Esophagus squamous epithelium (tissue), 5 donors: ENCODE results near the gene LCN10. TPM values are rescaled to one million over a fixed set of nuclear protein-coding genes. Genes with fewer than 3 reads are reported as not detected.

Experiments
- DNase-seq: peaks from one replicate; lab custom pipeline; 2025; lab: John Stamatoyannopoulos, UW
- H3K27ac ChIP-seq, 4 donors: fragments of 200-600 bp; sonication (generic); one replicate each; pipeline ENCODE4 v1.5.1; 2016 to 2019; ENCODE audit warnings: mild to moderate bottlenecking in 1 of 4
- H3K27me3 ChIP-seq, 4 donors: fragments of 200-600 bp; sonication (generic); 1 replicate in 3 of 4; 2 replicates in 1 of 4; pipeline versions ENCODE4 v1.5.1 to v1.6.0; 2017 to 2021; ENCODE audit warnings: antibody characterized with exemption in 1 of 4
- H3K36me3 ChIP-seq, 3 donors: fragments of 200-600 bp; sonication (generic); one replicate each; pipeline ENCODE4 v1.5.1; 2016 to 2019
- H3K4me1 ChIP-seq, 3 donors: fragments of 200-600 bp; sonication (generic); one replicate each; pipeline ENCODE4 v1.5.1; 2017 to 2019
- H3K4me3 ChIP-seq, 4 donors: fragments of 200-600 bp; sonication (generic); 1 replicate in 3 of 4; 2 replicates in 1 of 4; pipeline ENCODE4 v1.5.1; 2016 to 2019; ENCODE audit warnings: mild to moderate bottlenecking in 2 of 4, moderate library complexity in 1 of 4
- H3K9me3 ChIP-seq, 3 donors: fragments of 200-600 bp; sonication (generic); one replicate each; pipeline ENCODE4 v1.5.1; 2016 to 2019
- POLR2A ChIP-seq, 4 donors: fragments of 450-650 bp; IDR thresholded peaks; one replicate each; pipeline ENCODE4 v1.6.1; 2017; ENCODE audit warnings: antibody characterized with exemption in 4 of 4, mild to moderate bottlenecking in 4 of 4, moderate library complexity in 3 of 4
- WGBS, 2 donors: methylation state at CpG; one replicate each; pipeline ENCODE4 v1.1.5; 2018; 5-methylcytosine and 5-hydroxymethylcytosine counted together
- intact Hi-C: fragments of 100-400 bp; cut with DNase I; formaldehyde crosslinking; loops from one replicate; pipeline ENCODE4 v1.15.0; 2022
- total RNA-seq, 4 donors: library from RNA; depleted of rRNA; stranded (reverse); fragments of >200 nt; gene quantifications; one replicate each; pipeline ENCODE4 v1.1.0, GENCODE V29; 2016
- TF ChIP-seq, protein P1 (sequence below), 6 experiments: fragments of 450-650 bp in 4 of 6; fragments of 200-600 bp in 2 of 6; sonication (generic) in 2 of 6; IDR thresholded peaks; one replicate each; pipeline ENCODE4 v1.5.1; 2016 to 2019; ENCODE audit warnings: antibody characterized with exemption in 6 of 6, mild to moderate bottlenecking in 4 of 6, moderate library complexity in 4 of 6
- donor health status: DM: yes; HTN: yes; CAD: no.

The LCN10 gene
- total RNA-seq, 4 donors from 2014 or later: 0.64 to 3.8 (median 2.2) TPM

DNA sequence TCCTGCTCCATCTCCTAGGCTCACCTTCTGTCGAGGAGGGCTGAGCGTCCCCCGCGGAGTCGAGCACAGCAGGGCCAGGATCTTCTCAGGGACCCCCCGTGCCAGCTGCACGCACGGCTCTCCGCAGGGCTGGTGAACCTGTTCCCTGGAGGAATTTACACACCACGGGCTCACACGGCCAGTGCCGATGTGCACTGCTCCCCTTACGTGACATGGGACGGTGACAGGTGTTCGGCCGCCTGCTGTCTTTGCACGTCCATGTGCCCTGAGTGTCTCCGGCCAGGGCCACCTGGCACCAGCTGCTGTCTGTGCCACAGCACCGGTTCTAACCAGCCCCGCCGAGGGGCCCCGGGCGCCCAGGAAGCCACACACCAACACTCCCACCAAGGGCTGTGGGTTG is 46.8 kb downstream of the LCN10 start:
- no peak overlapping the region for H3K27ac ChIP-seq
- no peaks in the 10 kb centered on the region for H3K9me3 ChIP-seq
- H3K36me3 ChIP-seq: no peaks in the 10 kb centered on the region
- WGBS, 2 donors: 80% methylated on average over 9 of the region's 23 CpGs; no CpG with 5 or more reads in 1 of the 2 donors
- peaks cover 0 to 48% (median 1%) of the 10 kb centered on the region in 4 donors for H3K27me3 ChIP-seq
- TF ChIP-seq, protein P1, sequence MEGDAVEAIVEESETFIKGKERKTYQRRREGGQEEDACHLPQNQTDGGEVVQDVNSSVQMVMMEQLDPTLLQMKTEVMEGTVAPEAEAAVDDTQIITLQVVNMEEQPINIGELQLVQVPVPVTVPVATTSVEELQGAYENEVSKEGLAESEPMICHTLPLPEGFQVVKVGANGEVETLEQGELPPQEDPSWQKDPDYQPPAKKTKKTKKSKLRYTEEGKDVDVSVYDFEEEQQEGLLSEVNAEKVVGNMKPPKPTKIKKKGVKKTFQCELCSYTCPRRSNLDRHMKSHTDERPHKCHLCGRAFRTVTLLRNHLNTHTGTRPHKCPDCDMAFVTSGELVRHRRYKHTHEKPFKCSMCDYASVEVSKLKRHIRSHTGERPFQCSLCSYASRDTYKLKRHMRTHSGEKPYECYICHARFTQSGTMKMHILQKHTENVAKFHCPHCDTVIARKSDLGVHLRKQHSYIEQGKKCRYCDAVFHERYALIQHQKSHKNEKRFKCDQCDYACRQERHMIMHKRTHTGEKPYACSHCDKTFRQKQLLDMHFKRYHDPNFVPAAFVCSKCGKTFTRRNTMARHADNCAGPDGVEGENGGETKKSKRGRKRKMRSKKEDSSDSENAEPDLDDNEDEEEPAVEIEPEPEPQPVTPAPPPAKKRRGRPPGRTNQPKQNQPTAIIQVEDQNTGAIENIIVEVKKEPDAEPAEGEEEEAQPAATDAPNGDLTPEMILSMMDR (IDR thresholded peaks at IDR 0.05): no peak
- no peak for TF ChIP-seq POLR2A (IDR thresholded peaks at IDR 0.05)
- no peak overlapping the region for H3K4me3 ChIP-seq
- DNase-seq: no peak
- intact Hi-C loops: no loop called here
- H3K4me1 ChIP-seq: peaks cover 24 to 65% (median 25%) of the 10 kb centered on the region in 3 donors

DNA sequence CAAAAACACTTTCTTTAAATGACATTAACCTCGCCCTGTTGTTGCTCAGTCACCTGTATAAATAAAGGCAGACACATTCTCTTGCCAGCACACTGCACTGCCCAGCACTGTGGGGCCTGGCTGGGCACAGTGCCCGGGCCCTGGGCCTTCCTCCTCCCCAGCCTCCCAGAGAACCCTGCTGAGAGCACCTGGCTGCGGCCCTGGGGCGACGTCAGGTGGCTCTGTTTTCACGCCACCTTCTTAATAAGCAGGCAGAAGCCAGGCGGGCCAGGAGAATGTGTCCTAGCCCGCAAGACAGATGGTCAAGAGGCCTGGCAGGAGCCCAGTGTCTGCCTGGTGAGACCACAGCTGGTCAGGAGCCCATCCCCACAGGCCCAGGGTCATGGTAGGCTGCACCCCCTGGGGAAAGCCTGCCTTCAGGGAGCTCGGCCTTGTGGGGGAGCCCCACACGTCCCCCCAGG is 47.3 kb downstream of the LCN10 start:
- no peak for TF ChIP-seq POLR2A (IDR thresholded peaks at IDR 0.05)
- TF ChIP-seq, protein P1 (IDR thresholded peaks at IDR 0.05): no peak
- Histone ChIP-seq H3K27me3 (peaks cover 0 to 43% (median 1%) of the 10 kb centered on the region in 4 donors), H3K4me1 (peaks cover 25 to 66% (median 28%) of the 10 kb centered on the region in 3 donors), H3K27ac (peak overlapping the region in 3 of 4 donors; percentile 21 to 89 (median 78)), H3K36me3 (no peaks in the 10 kb centered on the region), H3K4me3 (no peak overlapping the region), H3K9me3 (no peaks in the 10 kb centered on the region)
- intact Hi-C loops: no loop called here
- 53% methylated on average over 7 of the region's 10 CpGs; no CpG with 5 or more reads in 1 of the 2 donors for WGBS, 2 donors
- DNase-seq: no peak

DNA sequence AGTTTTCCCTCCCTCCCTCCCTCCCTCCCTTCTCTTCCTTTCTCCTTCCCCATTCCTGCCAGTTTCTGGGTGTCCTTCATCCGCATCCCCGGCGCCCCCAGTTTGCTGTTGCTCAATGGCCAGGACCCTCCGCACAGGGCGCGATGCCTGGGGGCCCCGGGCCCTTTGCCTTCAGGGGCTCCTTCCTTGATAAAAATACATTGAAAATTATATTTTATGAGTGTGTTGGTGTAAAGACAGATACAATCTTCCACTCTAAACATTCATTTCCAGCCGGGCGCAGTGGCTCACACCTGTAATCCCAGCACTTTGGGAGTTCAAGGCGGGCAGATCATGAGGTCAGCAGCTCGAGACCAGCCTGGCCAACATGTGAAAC is 47.9 kb downstream of the LCN10 start:
- no peaks in the 10 kb centered on the region for H3K9me3 ChIP-seq
- TF ChIP-seq, protein P1 (IDR thresholded peaks at IDR 0.05): no peak
- no peak for TF ChIP-seq POLR2A (IDR thresholded peaks at IDR 0.05)
- intact Hi-C loops: no loop called here
- H3K4me3 ChIP-seq: no peak overlapping the region
- H3K27ac ChIP-seq: peak overlapping the region; percentile 72 to 89 (median 76)
- no peaks in the 10 kb centered on the region for H3K36me3 ChIP-seq
- DNase-seq: no peak
- peaks cover 0 to 37% (median 0%) of the 10 kb centered on the region in 4 donors for H3K27me3 ChIP-seq
- 88 to 90% methylated on average over 8 to 10 of the region's 11 CpGs for WGBS, 2 donors
- H3K4me1 ChIP-seq: peaks cover 25 to 72% (median 33%) of the 10 kb centered on the region in 3 donors

DNA sequence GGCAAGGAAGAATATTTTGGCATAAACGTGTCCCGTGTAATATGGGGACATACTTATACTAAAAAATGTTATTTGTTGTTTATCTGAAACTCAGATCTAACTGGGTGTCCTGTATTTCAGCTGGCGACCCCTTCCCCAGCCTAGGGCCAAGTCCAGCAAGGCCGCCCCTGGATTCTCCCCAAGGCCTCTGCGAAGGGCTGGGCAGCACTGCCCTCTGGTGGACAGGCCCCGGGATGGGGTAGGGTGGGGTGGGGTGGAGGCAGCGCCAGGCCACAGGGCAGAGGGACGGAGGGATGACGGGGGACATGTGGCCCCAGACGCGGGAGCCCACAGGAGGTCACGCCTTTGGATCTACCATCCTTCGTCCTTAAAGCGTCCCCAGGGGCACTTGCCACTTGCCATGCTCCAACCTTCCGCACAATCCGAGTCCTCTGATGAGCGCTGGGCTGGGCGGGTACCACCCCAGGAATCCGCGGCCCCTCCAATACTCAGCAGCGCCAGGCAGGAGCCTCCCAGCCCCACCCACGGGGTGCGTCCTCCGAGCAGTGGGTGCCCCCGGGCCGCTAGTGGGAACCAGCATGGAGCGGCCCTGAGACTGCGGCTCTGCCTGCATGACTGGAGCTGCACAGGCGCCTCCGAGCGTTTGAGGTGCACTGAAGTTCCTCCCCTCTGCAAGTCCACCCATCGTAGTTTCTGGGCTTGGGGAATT is 48.4 kb downstream of the LCN10 start:
- no peaks in the 10 kb centered on the region for H3K36me3 ChIP-seq
- H3K4me3 ChIP-seq: peak overlapping the region in 2 of 4 donors; percentile 7 to 26
- peaks cover 0 to 31% (median 0%) of the 10 kb centered on the region in 4 donors for H3K27me3 ChIP-seq
- H3K9me3 ChIP-seq: no peaks in the 10 kb centered on the region
- WGBS, 2 donors: 18 to 44% methylated on average over 6 to 15 of the region's 32 CpGs
- H3K27ac ChIP-seq: peak overlapping the region; percentile 72 to 89 (median 76)
- TF ChIP-seq POLR2A (IDR thresholded peaks at IDR 0.05): no peak
- TF ChIP-seq, protein P1 (IDR thresholded peaks at IDR 0.05): peak in 5 of 6 experiments; percentile 68 to 82 (median 72)
- DNase-seq: no peak
- H3K4me1 ChIP-seq: peaks cover 25 to 77% (median 33%) of the 10 kb centered on the region in 3 donors
- intact Hi-C loops: no loop called here
